ENCODE data around the gene FDX1. TPM values are rescaled to one million over a fixed set of nuclear protein-coding genes. Genes with fewer than 3 reads are reported as not detected.

The FDX1 gene
- polyA plus RNA-seq, 2 of the 4 experiments (the other 2 are of a cell fraction) = 13.3 to 15.0 TPM

- no peak for ATAC-seq
- Histone ChIP-seq H3K4me3 (peak overlapping the region; percentile 93), H3K4me1 (peaks cover 44% of the 10 kb centered on the region), H3K27ac (peak overlapping the region in 1 of 2 experiments; percentile 96; a peak in 3 of 6 replicates), H3K9me3 (no peaks in the 10 kb centered on the region), H3K4me2 (peak overlapping the region; percentile 94)
- DNase-seq (ENCODE audit: low read depth in 1 of 2, low spot score in 1 of 2) = no peak
- CTCF ChIA-PET = interaction anchor here (1.4 to 2.2 kb wide), 3 partner anchors 20 to 236 kb away, joined by 3 to 7 read pairs (median 4); no protein-coding TSS in a partner anchor
- 73% methylated on average over 4 of the region's 4 CpGs for WGBS (ENCODE audit: missing lambda C conversion rate)
- TF ChIP-seq RAD21 (conservative IDR thresholded peaks at IDR 0.05 in 1 of 2, IDR thresholded peaks at IDR 0.05 in 1 of 2) (no peak), PHF8 (IDR thresholded peaks at IDR 0.05; ENCODE audit: borderline replicate concordance, low read depth) (no peak), JUN (IDR thresholded peaks at IDR 0.05) (no peak), HMGXB4 (CRISPR knock-in tag; IDR thresholded peaks at IDR 0.05; ENCODE audit: borderline replicate concordance) (no peak), RNF2 (IDR thresholded peaks at IDR 0.05; ENCODE audit: borderline replicate concordance, low read depth) (no peak), RCOR1 (IDR thresholded peaks at IDR 0.05; ENCODE audit: low read depth, low read length) (no peak), EHF (CRISPR knock-in tag; IDR thresholded peaks at IDR 0.05) (no peak), ESRRA (IDR thresholded peaks at IDR 0.05; ENCODE audit: borderline replicate concordance, low read length) (no peak), SREBF2 (IDR thresholded peaks at IDR 0.05) (no peak), REST (IDR thresholded peaks at IDR 0.05) (no peak), EP300 (IDR thresholded peaks at IDR 0.05) (no peak), POLR2A (IDR thresholded peaks at IDR 0.05; ENCODE audit: low read length) (no peak), BCL3 (IDR thresholded peaks at IDR 0.05) (no peak), HOXA7 (CRISPR knock-in tag; IDR thresholded peaks at IDR 0.05) (no peak)
- FAIRE-seq = no peak
- POLR2A ChIA-PET = no interaction called here
These were observed 1.9 kb downstream of the FDX1 start for GRCh38 chr11:110431674-110432073.

- WGBS (ENCODE audit: missing lambda C conversion rate) = 74% methylated on average over 7 of the region's 7 CpGs
- TF ChIP-seq ZC3H11A (IDR thresholded peaks at IDR 0.05) = no peak
- no peak for TF ChIP-seq SREBF2 (IDR thresholded peaks at IDR 0.05)
- TF ChIP-seq HOXB13 (CRISPR knock-in tag; IDR thresholded peaks at IDR 0.05; ENCODE audit: low read depth) = no peak
- TF ChIP-seq EP300 (IDR thresholded peaks at IDR 0.05) = no peak
- TF ChIP-seq EHF (CRISPR knock-in tag; IDR thresholded peaks at IDR 0.05) = no peak
- TF ChIP-seq USF2 (IDR thresholded peaks at IDR 0.05) = no peak
- TF ChIP-seq RAD21 (conservative IDR thresholded peaks at IDR 0.05 in 1 of 2, IDR thresholded peaks at IDR 0.05 in 1 of 2) = peak in 1 of 2 experiments; percentile 30; a peak in 2 of 5 replicates
- Histone ChIP-seq H3K4me1 (peaks cover 47% of the 10 kb centered on the region), H3K4me3 (no peak overlapping the region), H3K27ac (peak overlapping the region; percentile 12 to 61; a peak in 3 of 6 replicates), H3K4me2 (peak overlapping the region; percentile 94), H3K9me3 (no peaks in the 10 kb centered on the region)
- ATAC-seq = no peak
- ChIA-PET POLR2A (no interaction called here), CTCF (interaction anchor here (0.7 to 1.9 kb wide), 10 partner anchors 16 to 492 kb away, joined by 3 to 7 read pairs (median 3); no protein-coding TSS in a partner anchor)
- no peak for FAIRE-seq
- peak in 1 of 2 experiments; percentile 17 for DNase-seq (ENCODE audit: low read depth in 1 of 2, low spot score in 1 of 2)
These were observed 3.1 kb downstream of the FDX1 start for GRCh38 chr11:110432713-110433392.

Measured in A549 (cell line).